PFSK-1 (cell line): ENCODE results near the gene CTNNA1.

Source experiments
- POLR2AphosphoS5 ChIP-seq: IDR thresholded peaks from 2 replicates; pipeline ENCODE4 v1.6.1; 2012; ENCODE audit warnings: low read depth, mild to moderate bottlenecking, control low read depth, low read length, moderate library complexity
- SIN3A ChIP-seq: IDR thresholded peaks from 2 replicates; pipeline ENCODE4 v1.6.1; 2012; ENCODE audit warnings: mild to moderate bottlenecking, low read length, moderate library complexity, borderline replicate concordance; ENCODE audit not compliant: insufficient read depth
- TAF1 ChIP-seq: IDR thresholded peaks from 2 replicates; pipeline ENCODE4 v1.6.1; 2012; ENCODE audit warnings: low read length, control low read depth, borderline replicate concordance; ENCODE audit not compliant: insufficient read depth
- TF ChIP-seq, protein P1 (sequence below), 2 experiments: IDR thresholded peaks; 2 replicates each; pipeline versions ENCODE4 v1.6.1 to v1.8.0; 2011 to 2012; ENCODE audit warnings: low read depth in 2 of 2, low read length in 2 of 2, control low read depth in 1 of 2, inconsistent platforms in 1 of 2, mild to moderate bottlenecking in 1 of 2, moderate library complexity in 1 of 2; ENCODE audit not compliant: insufficient read depth in 1 of 2

- TF ChIP-seq TAF1 (no peak), POLR2AphosphoS5 (no peak), SIN3A (no peak)
- TF ChIP-seq, protein P1, sequence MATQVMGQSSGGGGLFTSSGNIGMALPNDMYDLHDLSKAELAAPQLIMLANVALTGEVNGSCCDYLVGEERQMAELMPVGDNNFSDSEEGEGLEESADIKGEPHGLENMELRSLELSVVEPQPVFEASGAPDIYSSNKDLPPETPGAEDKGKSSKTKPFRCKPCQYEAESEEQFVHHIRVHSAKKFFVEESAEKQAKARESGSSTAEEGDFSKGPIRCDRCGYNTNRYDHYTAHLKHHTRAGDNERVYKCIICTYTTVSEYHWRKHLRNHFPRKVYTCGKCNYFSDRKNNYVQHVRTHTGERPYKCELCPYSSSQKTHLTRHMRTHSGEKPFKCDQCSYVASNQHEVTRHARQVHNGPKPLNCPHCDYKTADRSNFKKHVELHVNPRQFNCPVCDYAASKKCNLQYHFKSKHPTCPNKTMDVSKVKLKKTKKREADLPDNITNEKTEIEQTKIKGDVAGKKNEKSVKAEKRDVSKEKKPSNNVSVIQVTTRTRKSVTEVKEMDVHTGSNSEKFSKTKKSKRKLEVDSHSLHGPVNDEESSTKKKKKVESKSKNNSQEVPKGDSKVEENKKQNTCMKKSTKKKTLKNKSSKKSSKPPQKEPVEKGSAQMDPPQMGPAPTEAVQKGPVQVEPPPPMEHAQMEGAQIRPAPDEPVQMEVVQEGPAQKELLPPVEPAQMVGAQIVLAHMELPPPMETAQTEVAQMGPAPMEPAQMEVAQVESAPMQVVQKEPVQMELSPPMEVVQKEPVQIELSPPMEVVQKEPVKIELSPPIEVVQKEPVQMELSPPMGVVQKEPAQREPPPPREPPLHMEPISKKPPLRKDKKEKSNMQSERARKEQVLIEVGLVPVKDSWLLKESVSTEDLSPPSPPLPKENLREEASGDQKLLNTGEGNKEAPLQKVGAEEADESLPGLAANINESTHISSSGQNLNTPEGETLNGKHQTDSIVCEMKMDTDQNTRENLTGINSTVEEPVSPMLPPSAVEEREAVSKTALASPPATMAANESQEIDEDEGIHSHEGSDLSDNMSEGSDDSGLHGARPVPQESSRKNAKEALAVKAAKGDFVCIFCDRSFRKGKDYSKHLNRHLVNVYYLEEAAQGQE (IDR thresholded peaks at IDR 0.05; ENCODE audit: insufficient read depth in 1 of 2, low read depth in 2 of 2, low read length in 2 of 2): no peak
These were observed 40.9 kb upstream of the CTNNA1 start for GRCh38 chr5:138712324-138712723.
